K562 (cell line): ENCODE measurements around the gene ADM5.

ENCODE experiments used
- ATF1 ChIP-seq, 2 experiments: fragments of 450-650 bp in 1 of 2; IDR thresholded peaks; 2 replicates each; pipeline ENCODE4 v1.6.1; 2016; ENCODE audit warnings: missing compliant biosample characterization in 1 of 2, missing genetic modification characterization in 1 of 2
- CREB1 ChIP-seq, 2 experiments: sonication (generic) in 1 of 2; formaldehyde crosslinking in 1 of 2; IDR thresholded peaks; 2 replicates each; pipeline versions ENCODE4 v1.6.1 to v1.8.0; 2012 to 2022; ENCODE audit warnings: inconsistent platforms in 1 of 2, mild to moderate bottlenecking in 1 of 2, missing genetic modification reagents in 1 of 2, moderate library complexity in 1 of 2
- CREBBP ChIP-seq: IDR thresholded peaks from one replicate; pipeline ENCODE4 v1.6.1; 2012; ENCODE audit warnings: low read depth, mild to moderate bottlenecking, control low read depth, inconsistent platforms, low read length
- HBP1 ChIP-seq: fragments of 450-650 bp; formaldehyde crosslinking; IDR thresholded peaks from 2 replicates; pipeline ENCODE4 v1.4.0; 2022; ENCODE audit warnings: missing genetic modification characterization
- JUNB ChIP-seq: fragments of 450-650 bp; formaldehyde crosslinking; conservative IDR thresholded peaks from 2 replicates; pipeline ENCODE4 v1.4.0; 2020; ENCODE audit warnings: mild to moderate bottlenecking
- MTA1 ChIP-seq: fragments of 450-650 bp; IDR thresholded peaks from 2 replicates; pipeline ENCODE4 v1.6.1; 2017; ENCODE audit warnings: borderline replicate concordance
- MXI1 ChIP-seq: IDR thresholded peaks from 2 replicates; pipeline ENCODE4 v1.6.1; 2011; ENCODE audit warnings: low read depth, mild to moderate bottlenecking, improper control_type of control experiment, low read length
- NFIC ChIP-seq: fragments of 450-650 bp; IDR thresholded peaks from 2 replicates; pipeline ENCODE4 v1.6.1; 2017; ENCODE audit warnings: mild to moderate bottlenecking, inconsistent platforms
- TARDBP ChIP-seq: fragments of 450-650 bp; IDR thresholded peaks from 2 replicates; pipeline ENCODE4 v1.6.1; 2016
- ZNF133 ChIP-seq: fragments of 250-450 bp; sonication (Bioruptor Pico); IDR thresholded peaks from 2 replicates; pipeline ENCODE4 v1.4.0; 2020; ENCODE audit warnings: mild to moderate bottlenecking

- TF ChIP-seq MXI1 (no peak), MTA1 (no peak), JUNB (CRISPR knock-in tag) (no peak), ATF1 (CRISPR knock-in tag; IDR thresholded peaks at IDR 0.05) (no peak), ATF1 (tag; IDR thresholded peaks at IDR 0.05) (no peak), TARDBP (no peak), HBP1 (no peak), CREBBP (no peak), ZNF133 (CRISPR knock-in tag) (no peak), CREB1 (IDR thresholded peaks at IDR 0.05) (no peak), CREB1 (CRISPR knock-in tag; IDR thresholded peaks at IDR 0.05) (no peak), NFIC (no peak)
These were observed 32.8 kb upstream of the ADM5 start for GRCh38 chr19:49656456-49657109.
